Heart right ventricle (tissue), 16 donors: ENCODE results near the gene RPS4Y1. TPM values are rescaled to one million over a fixed set of nuclear protein-coding genes. Genes with fewer than 3 reads are reported as not detected.

Experiments
- ATAC-seq, 8 donors: fragments of 200-7000 bp; cut with Tn5 transposase; one replicate each; pipeline ENCODE4 v1.9.1; 2020; ENCODE audit warnings: mild to moderate bottlenecking in 8 of 8, moderate library complexity in 8 of 8, moderate number of reproducible peaks in 1 of 8
- DNase-seq, 2 donors: peaks; one replicate each; pipeline ENCODE4 v3.0.0-alpha.2; 2020
- H3K27ac ChIP-seq, 10 donors: fragments of 200-600 bp; sonication (generic) in 2 of 10; one replicate each; pipeline versions ENCODE4 v1.5.0 to v1.8.0; 2020 to 2022; ENCODE audit warnings: mild to moderate bottlenecking in 3 of 10
- H3K27me3 ChIP-seq, 7 donors: fragments of 200-600 bp; one replicate each; pipeline ENCODE4 v1.8.0; 2021 to 2022; ENCODE audit warnings: mild to moderate bottlenecking in 2 of 7
- H3K36me3 ChIP-seq, 9 donors: fragments of 200-600 bp; sonication (generic) in 1 of 9; one replicate each; pipeline versions ENCODE4 v1.5.0 to v1.8.0; 2020 to 2022; ENCODE audit warnings: mild to moderate bottlenecking in 2 of 9
- H3K4me1 ChIP-seq, 9 donors: fragments of 200-600 bp; sonication (generic) in 1 of 9; one replicate each; pipeline versions ENCODE4 v1.5.0 to v1.8.0; 2020 to 2022; ENCODE audit warnings: mild to moderate bottlenecking in 4 of 9
- H3K4me3 ChIP-seq, 10 donors: fragments of 200-600 bp; sonication (generic) in 2 of 10; one replicate each; pipeline versions ENCODE4 v1.5.0 to v1.8.0; 2020 to 2022; ENCODE audit warnings: mild to moderate bottlenecking in 7 of 10, moderate library complexity in 2 of 10
- H3K9me3 ChIP-seq, 11 donors: fragments of 200-600 bp in 10 of 11; sonication (generic) in 2 of 11; one replicate each; pipeline versions ENCODE4 v1.5.0 to v1.8.0; 2013 to 2022; ENCODE audit warnings: mild to moderate bottlenecking in 2 of 11, control low read depth in 1 of 11, moderate library complexity in 1 of 11
- CTCF ChIP-seq, 9 donors: fragments of 200-600 bp; sonication (generic) in 2 of 9; IDR thresholded peaks; one replicate each; pipeline versions ENCODE4 v1.5.0 to v1.8.0; 2021 to 2022; ENCODE audit warnings: antibody characterized with exemption in 9 of 9, mild to moderate bottlenecking in 5 of 9, moderate library complexity in 1 of 9
- WGBS, 2 donors: extraction: QIAGEN DNeasy Blood & Tissue Kit; methylation state at CpG; one replicate each; pipeline ENCODE4 v1.1.7; 2013; ENCODE audit warnings: inconsistent platforms in 1 of 2; 5-methylcytosine and 5-hydroxymethylcytosine counted together
- intact Hi-C, 10 donors: fragments of 100-400 bp; cut with DNase I; formaldehyde crosslinking; loops; one replicate each; pipeline versions ENCODE4 v1.11.1 to v1.14.2; 2022
- polyA plus RNA-seq, 2 donors: library from polyadenylated mRNA; stranded (reverse); fragments of 200-250 nt; gene quantifications; one replicate each; pipeline ENCODE4 v1.2.3, GENCODE V29; 2013
- total RNA-seq, 10 donors: library from RNA; stranded (reverse); fragmentation: NEBNext Ultra II Directional in 3 of 10; extraction: Animal tissue kit (Norgen Biotek cat#: 25700) in 3 of 10; gene quantifications; one replicate each; pipeline versions ENCODE4 v1.2.1 to v1.2.4, GENCODE V29; 2021 to 2023
- donor health status: Arrhythmogenic right ventricular cardiomyopathy.
- donor health status: ischemic (EF 13 %, LVEDD 7.1; RV severe dilation, severe dysfunction).
- donor health status: healthy with polysubstance abuse.
- donor health status: DM: no; HTN: yes; CAD: no.
- donor health status: DM: no; HTN: no; CAD: no.
- donor health status: ischemic (EF 25% LVEDD 6.9; RV normal size, moderate dysfunction).
- donor health status: ischemic (EF 25% LVEDD 5.7; RV mildly dilated, moderate dysfunction).
- donor health status: healthy.
- donor health status: DM: yes; HTN: yes; CAD: no.
- donor health status: Ischemic cardiomyopathy.
- donor health status: ischemic (EF 35%, LVEDD 5.7; RV mildly dilated, moderate dysfunction).
- donor health status: nonischemic (EF 11% LVEDD 7.7; RV severe dilation, severe dysfunction).
- donor health status: DM: yes; HTN: yes; CAD: no.
- donor health status: PGD.
- donor health status: ischemic (EF 29% LVEDD 5.4; RV normal size, mild dysfunction).
- donor health status: nonischemic (EF 23%, LVEDD 6.1; RV moderate dilation, normal function).

RPS4Y1 gene
- total and polyA plus RNA-seq, 12 donors, result 148 to 421 (median 174) TPM; not detected in 3

- Histone ChIP-seq H3K4me1 (no peaks in the 10 kb centered on the region), H3K4me3 (no peak overlapping the region), H3K27ac (no peak overlapping the region), H3K27me3 (peaks cover 0 to 11% (median 0%) of the 10 kb centered on the region in 7 donors), H3K9me3 (no peaks in the 10 kb centered on the region), H3K36me3 (no peaks in the 10 kb centered on the region)
- no peak for ATAC-seq
- TF ChIP-seq CTCF (IDR thresholded peaks at IDR 0.05), result no peak
- WGBS, 2 donors, result 6 to 27% methylated on average over 3 of the region's 3 CpGs
- intact Hi-C loops, result no loop called here
- DNase-seq, result no peak
These were observed 16.9 kb upstream of the RPS4Y1 start for GRCh38 chrY:2824471-2824870.

GRCh38 chrY:2828497-2828896, 12.9 kb upstream of the RPS4Y1 start:
- peaks cover 0 to 23% (median 0%) of the 10 kb centered on the region in 7 donors for H3K27me3 ChIP-seq
- no peak overlapping the region for H3K27ac ChIP-seq
- no peaks in the 10 kb centered on the region for H3K4me1 ChIP-seq
- DNase-seq (no peak), ATAC-seq (no peak)
- H3K4me3 ChIP-seq, result no peak overlapping the region
- intact Hi-C loops, result no loop called here
- no peaks in the 10 kb centered on the region for H3K36me3 ChIP-seq
- no peak for TF ChIP-seq CTCF (IDR thresholded peaks at IDR 0.05)
- 72% methylated on average over 5 of the region's 5 CpGs for WGBS, 2 donors
- H3K9me3 ChIP-seq, result no peaks in the 10 kb centered on the region

- intact Hi-C loops, result no loop called here
- Histone ChIP-seq H3K9me3 (no peaks in the 10 kb centered on the region), H3K4me3 (no peak overlapping the region), H3K4me1 (no peaks in the 10 kb centered on the region), H3K27ac (no peak overlapping the region), H3K36me3 (no peaks in the 10 kb centered on the region), H3K27me3 (peaks cover 0 to 14% (median 0%) of the 10 kb centered on the region in 7 donors)
- ATAC-seq (no peak), DNase-seq (no peak)
- no peak for TF ChIP-seq CTCF (IDR thresholded peaks at IDR 0.05)
These were observed 6.2 kb upstream of the RPS4Y1 start for GRCh38 chrY:2835230-2835629.

GRCh38 chrY:2837078-2837477, 4.3 kb upstream of the RPS4Y1 start:
- H3K4me1 ChIP-seq, result peaks cover 0 to 2% (median 0%) of the 10 kb centered on the region in 9 donors
- TF ChIP-seq CTCF (IDR thresholded peaks at IDR 0.05), result no peak
- H3K9me3 ChIP-seq, result no peaks in the 10 kb centered on the region
- peaks cover 0 to 7% (median 0%) of the 10 kb centered on the region in 7 donors for H3K27me3 ChIP-seq
- H3K4me3 ChIP-seq, result no peak overlapping the region
- WGBS, 2 donors, result 71 to 81% methylated on average over 2 of the region's 2 CpGs
- no peak for ATAC-seq
- no peak for DNase-seq
- no peak overlapping the region for H3K27ac ChIP-seq
- intact Hi-C loops, result no loop called here
- H3K36me3 ChIP-seq, result no peaks in the 10 kb centered on the region
